SU-DHL-6 (cell line): ENCODE results near the gene GIMAP1.

Experiments used
- EZH2phosphoT487 ChIP-seq: fragments of 200-600 bp; sonication (generic), shearing (Covaris generic); conservative IDR thresholded peaks from 2 replicates; pipeline ENCODE4 v1.6.1; 2018; ENCODE audit warnings: mild to moderate bottlenecking, antibody characterized with exemption, low read length, moderate library complexity, mixed read lengths
- TF ChIP-seq, protein P1 (sequence below): fragments of 200-600 bp; sonication (generic); IDR thresholded peaks from one replicate; pipeline ENCODE4 v1.5.1; 2017; ENCODE audit warnings: antibody characterized with exemption, mild to moderate bottlenecking, low read length, moderate library complexity; ENCODE audit not compliant: insufficient read depth, poor library complexity, severe bottlenecking

DNA sequence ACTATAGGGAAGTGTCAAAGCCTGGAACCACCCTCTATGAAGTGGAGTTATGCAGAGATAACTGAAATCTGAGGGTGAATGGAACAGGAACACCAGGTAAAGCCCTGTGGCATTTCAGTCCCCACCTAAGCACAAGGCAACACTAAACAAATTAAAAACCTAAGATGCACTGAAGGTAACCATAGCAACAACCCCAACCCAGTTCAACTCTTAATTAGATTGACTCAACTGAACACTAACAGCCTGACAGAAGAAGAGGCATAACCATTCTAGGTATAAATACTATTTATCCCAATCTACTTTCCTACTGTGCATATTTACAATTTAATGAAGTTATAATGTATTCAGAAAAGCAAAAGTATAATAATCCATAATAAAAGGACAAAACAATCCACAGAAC is 11.6 kb downstream of the GIMAP1 start:
- TF ChIP-seq, protein P1, sequence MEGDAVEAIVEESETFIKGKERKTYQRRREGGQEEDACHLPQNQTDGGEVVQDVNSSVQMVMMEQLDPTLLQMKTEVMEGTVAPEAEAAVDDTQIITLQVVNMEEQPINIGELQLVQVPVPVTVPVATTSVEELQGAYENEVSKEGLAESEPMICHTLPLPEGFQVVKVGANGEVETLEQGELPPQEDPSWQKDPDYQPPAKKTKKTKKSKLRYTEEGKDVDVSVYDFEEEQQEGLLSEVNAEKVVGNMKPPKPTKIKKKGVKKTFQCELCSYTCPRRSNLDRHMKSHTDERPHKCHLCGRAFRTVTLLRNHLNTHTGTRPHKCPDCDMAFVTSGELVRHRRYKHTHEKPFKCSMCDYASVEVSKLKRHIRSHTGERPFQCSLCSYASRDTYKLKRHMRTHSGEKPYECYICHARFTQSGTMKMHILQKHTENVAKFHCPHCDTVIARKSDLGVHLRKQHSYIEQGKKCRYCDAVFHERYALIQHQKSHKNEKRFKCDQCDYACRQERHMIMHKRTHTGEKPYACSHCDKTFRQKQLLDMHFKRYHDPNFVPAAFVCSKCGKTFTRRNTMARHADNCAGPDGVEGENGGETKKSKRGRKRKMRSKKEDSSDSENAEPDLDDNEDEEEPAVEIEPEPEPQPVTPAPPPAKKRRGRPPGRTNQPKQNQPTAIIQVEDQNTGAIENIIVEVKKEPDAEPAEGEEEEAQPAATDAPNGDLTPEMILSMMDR, result no peak
- TF ChIP-seq EZH2phosphoT487, result no peak
